ENCODE results near the gene SMARCA1.

The SMARCA1 gene

GRCh38 chrX:129529685-129530281, 6.5 kb upstream of the SMARCA1 start:
- DNase-seq (ENCODE audit: extremely low read depth in 1 of 2, low read depth in 1 of 2) = no peak

GRCh38 chrX:129525896-129526295, 2.6 kb upstream of the SMARCA1 start:
- DNase-seq (ENCODE audit: extremely low read depth in 1 of 2, low read depth in 1 of 2) = no peak

GRCh38 chrX:129525162-129525561, 1.9 kb upstream of the SMARCA1 start:
- DNase-seq (ENCODE audit: extremely low read depth in 1 of 2, low read depth in 1 of 2) = no peak

- DNase-seq (ENCODE audit: extremely low read depth in 1 of 2, low read depth in 1 of 2) = no peak
Measured at GRCh38 chrX:129524250-129524850, 1.1 kb upstream of the SMARCA1 start.

- DNase-seq (ENCODE audit: extremely low read depth in 1 of 2, low read depth in 1 of 2) = no peak
Measured at GRCh38 chrX:129522184-129523078, 859 bp downstream of the SMARCA1 start.

GRCh38 chrX:129520151-129520550, 3.1 kb downstream of the SMARCA1 start:
- DNase-seq (ENCODE audit: extremely low read depth in 1 of 2, low read depth in 1 of 2) = no peak

- DNase-seq (ENCODE audit: extremely low read depth in 1 of 2, low read depth in 1 of 2) = no peak
Measured at GRCh38 chrX:129516402-129516801, 6.9 kb downstream of the SMARCA1 start.

GRCh38 chrX:129512409-129512808, 10.9 kb downstream of the SMARCA1 start:
- no peak for DNase-seq (ENCODE audit: extremely low read depth in 1 of 2, low read depth in 1 of 2)

GRCh38 chrX:129511689-129512088, 11.6 kb downstream of the SMARCA1 start:
- no peak for DNase-seq (ENCODE audit: extremely low read depth in 1 of 2, low read depth in 1 of 2)

- DNase-seq (ENCODE audit: extremely low read depth in 1 of 2, low read depth in 1 of 2) = no peak
Measured at GRCh38 chrX:129510331-129510730, 13.0 kb downstream of the SMARCA1 start.

GRCh38 chrX:129497146-129497843, 26.0 kb downstream of the SMARCA1 start:
- no peak for DNase-seq (ENCODE audit: extremely low read depth in 1 of 2, low read depth in 1 of 2)

- DNase-seq (ENCODE audit: extremely low read depth in 1 of 2, low read depth in 1 of 2) = no peak
Measured at GRCh38 chrX:129496625-129497024, 26.7 kb downstream of the SMARCA1 start.

- no peak for DNase-seq (ENCODE audit: extremely low read depth in 1 of 2, low read depth in 1 of 2)
Measured at GRCh38 chrX:129495900-129496299, 27.4 kb downstream of the SMARCA1 start.

GRCh38 chrX:129494887-129495286, 28.4 kb downstream of the SMARCA1 start:
- DNase-seq (ENCODE audit: extremely low read depth in 1 of 2, low read depth in 1 of 2) = no peak

- DNase-seq (ENCODE audit: extremely low read depth in 1 of 2, low read depth in 1 of 2) = no peak
Measured at GRCh38 chrX:129493643-129494042, 29.6 kb downstream of the SMARCA1 start.

- no peak for DNase-seq (ENCODE audit: extremely low read depth in 1 of 2, low read depth in 1 of 2)
Measured at GRCh38 chrX:129490330-129490729, 33.0 kb downstream of the SMARCA1 start.

- DNase-seq (ENCODE audit: extremely low read depth in 1 of 2, low read depth in 1 of 2) = no peak
Measured at GRCh38 chrX:129488359-129488758, 34.9 kb downstream of the SMARCA1 start.

GRCh38 chrX:129480889-129481288, 42.4 kb downstream of the SMARCA1 start:
- DNase-seq (ENCODE audit: extremely low read depth in 1 of 2, low read depth in 1 of 2) = no peak

- no peak for DNase-seq (ENCODE audit: extremely low read depth in 1 of 2, low read depth in 1 of 2)
Measured at GRCh38 chrX:129478516-129478915, 44.8 kb downstream of the SMARCA1 start.

- DNase-seq (ENCODE audit: extremely low read depth in 1 of 2, low read depth in 1 of 2) = no peak
Measured at GRCh38 chrX:129472116-129472515, 51.2 kb downstream of the SMARCA1 start.

- DNase-seq (ENCODE audit: extremely low read depth in 1 of 2, low read depth in 1 of 2) = no peak
Measured at GRCh38 chrX:129462707-129463106, 60.6 kb downstream of the SMARCA1 start.
